HepG2 (cell line): Measurements from ENCODE around the gene LSM12. TPM values are rescaled to one million over a fixed set of nuclear protein-coding genes. Genes with fewer than 3 reads are reported as not detected.

Source experiments
- ATF7 ChIP-seq, 2 experiments: fragments of 450-650 bp in 1 of 2; sonication (generic) in 1 of 2; formaldehyde crosslinking in 1 of 2; IDR thresholded peaks; 2 replicates each; pipeline versions ENCODE4 v1.4.0 to v1.6.1; 2016 to 2020; ENCODE audit warnings: antibody characterized with exemption in 1 of 2, mild to moderate bottlenecking in 1 of 2, missing genetic modification reagents in 1 of 2
- ETV6 ChIP-seq: sonication (generic); formaldehyde crosslinking; conservative IDR thresholded peaks from 2 replicates; pipeline ENCODE4 v1.4.0; 2020; ENCODE audit warnings: missing genetic modification reagents
- MYC ChIP-seq: sonication (generic); formaldehyde crosslinking; IDR thresholded peaks from 2 replicates; pipeline ENCODE4 v1.9.0; 2021; ENCODE audit warnings: missing genetic modification reagents, borderline replicate concordance
- NR2F1 ChIP-seq, 2 experiments: fragments of 450-650 bp in 1 of 2; formaldehyde crosslinking in 1 of 2; IDR thresholded peaks; 2 replicates each; pipeline versions ENCODE4 v1.5.0 to v1.6.1; 2016 to 2020; ENCODE audit warnings: mild to moderate bottlenecking in 1 of 2, missing compliant biosample characterization in 1 of 2, missing genetic modification reagents in 1 of 2, moderate library complexity in 1 of 2
- PAWR ChIP-seq: sonication (generic); formaldehyde crosslinking; IDR thresholded peaks from 2 replicates; pipeline ENCODE4 v1.4.0; 2020; ENCODE audit warnings: missing genetic modification reagents, mild to moderate bottlenecking, borderline replicate concordance
- SKIL ChIP-seq: sonication (generic); formaldehyde crosslinking; IDR thresholded peaks from 2 replicates; pipeline ENCODE4 v1.8.0; 2022; ENCODE audit warnings: missing genetic modification reagents, mild to moderate bottlenecking, moderate library complexity, borderline replicate concordance
- TEAD2 ChIP-seq: sonication (generic); formaldehyde crosslinking; IDR thresholded peaks from 2 replicates; pipeline ENCODE4 v1.9.0; 2021; ENCODE audit warnings: missing genetic modification reagents
- ZFP1 ChIP-seq: IDR thresholded peaks from 2 replicates; pipeline ENCODE4 v1.6.1; 2016
- ZNF143 ChIP-seq: sonication (generic); formaldehyde crosslinking; IDR thresholded peaks from 2 replicates; pipeline ENCODE4 v1.4.0; 2020; ENCODE audit warnings: missing genetic modification reagents
- ZNF225 ChIP-seq: sonication (generic); formaldehyde crosslinking; IDR thresholded peaks from 2 replicates; pipeline ENCODE4 v1.4.0; 2020; ENCODE audit warnings: mild to moderate bottlenecking, missing genetic modification reagents
- ZNF407 ChIP-seq: sonication (generic); formaldehyde crosslinking; IDR thresholded peaks from one replicate; pipeline ENCODE4 v1.5.1; 2020; ENCODE audit warnings: mild to moderate bottlenecking, missing genetic modification reagents; ENCODE audit errors: not compliant biosample characterization
- ZNF543 ChIP-seq: sonication (generic); formaldehyde crosslinking; IDR thresholded peaks from 2 replicates; pipeline ENCODE4 v1.4.0; 2020; ENCODE audit warnings: mild to moderate bottlenecking, missing genetic modification reagents
- ZNF619 ChIP-seq: sonication (generic); formaldehyde crosslinking; IDR thresholded peaks from 2 replicates; pipeline ENCODE4 v1.4.0; 2020; ENCODE audit warnings: mild to moderate bottlenecking, missing genetic modification reagents
- ZNF737 ChIP-seq: sonication (generic); formaldehyde crosslinking; IDR thresholded peaks from 2 replicates; pipeline ENCODE4 v1.5.0; 2020; ENCODE audit warnings: missing genetic modification reagents, mild to moderate bottlenecking, borderline replicate concordance
- ZNF75D ChIP-seq: sonication (generic); formaldehyde crosslinking; IDR thresholded peaks from 2 replicates; pipeline ENCODE4 v1.8.1; 2023; ENCODE audit warnings: missing genetic modification reagents, mild to moderate bottlenecking, borderline replicate concordance
- polyA plus RNA-seq, 8 experiments: library from polyadenylated mRNA; depleted of rRNA in 3 of 8; stranded (reverse) in 7 of 8; unstranded in 1 of 8; fragments of >200 nt; fragmentation: Illumina TruSeq in 4 of 8; extraction: Trizol in 4 of 8; gene quantifications; 2 replicates each; pipeline versions ENCODE4 v1.2.1 to v1.2.3, GENCODE V29; 2011 to 2016; ENCODE audit warnings: low read depth in 4 of 8, missing spikeins in 1 of 8, mixed read lengths in 1 of 8; ENCODE audit not compliant: insufficient read depth in 1 of 8
- total RNA-seq, 5 experiments: library from RNA; depleted of rRNA; stranded (reverse); fragments of >200 nt; fragmentation: Illumina TruSeq; extraction: Trizol; gene quantifications; 2 replicates each; pipeline ENCODE4 v1.2.3, GENCODE V29; 2016; ENCODE audit warnings: low read depth in 1 of 5
- TF ChIP-seq, protein P1 (sequence below): sonication (generic); formaldehyde crosslinking; IDR thresholded peaks from 2 replicates; pipeline ENCODE4 v1.8.1; 2023; ENCODE audit warnings: mild to moderate bottlenecking, inconsistent platforms, moderate library complexity, missing genetic modification reagents, borderline replicate concordance

LSM12 gene
- total and polyA plus RNA-seq, 2 of the 13 experiments (the other 11 are each of a cell fraction or from before 2014, with no cell fraction given) = 52.8 to 55.7 TPM

DNA sequence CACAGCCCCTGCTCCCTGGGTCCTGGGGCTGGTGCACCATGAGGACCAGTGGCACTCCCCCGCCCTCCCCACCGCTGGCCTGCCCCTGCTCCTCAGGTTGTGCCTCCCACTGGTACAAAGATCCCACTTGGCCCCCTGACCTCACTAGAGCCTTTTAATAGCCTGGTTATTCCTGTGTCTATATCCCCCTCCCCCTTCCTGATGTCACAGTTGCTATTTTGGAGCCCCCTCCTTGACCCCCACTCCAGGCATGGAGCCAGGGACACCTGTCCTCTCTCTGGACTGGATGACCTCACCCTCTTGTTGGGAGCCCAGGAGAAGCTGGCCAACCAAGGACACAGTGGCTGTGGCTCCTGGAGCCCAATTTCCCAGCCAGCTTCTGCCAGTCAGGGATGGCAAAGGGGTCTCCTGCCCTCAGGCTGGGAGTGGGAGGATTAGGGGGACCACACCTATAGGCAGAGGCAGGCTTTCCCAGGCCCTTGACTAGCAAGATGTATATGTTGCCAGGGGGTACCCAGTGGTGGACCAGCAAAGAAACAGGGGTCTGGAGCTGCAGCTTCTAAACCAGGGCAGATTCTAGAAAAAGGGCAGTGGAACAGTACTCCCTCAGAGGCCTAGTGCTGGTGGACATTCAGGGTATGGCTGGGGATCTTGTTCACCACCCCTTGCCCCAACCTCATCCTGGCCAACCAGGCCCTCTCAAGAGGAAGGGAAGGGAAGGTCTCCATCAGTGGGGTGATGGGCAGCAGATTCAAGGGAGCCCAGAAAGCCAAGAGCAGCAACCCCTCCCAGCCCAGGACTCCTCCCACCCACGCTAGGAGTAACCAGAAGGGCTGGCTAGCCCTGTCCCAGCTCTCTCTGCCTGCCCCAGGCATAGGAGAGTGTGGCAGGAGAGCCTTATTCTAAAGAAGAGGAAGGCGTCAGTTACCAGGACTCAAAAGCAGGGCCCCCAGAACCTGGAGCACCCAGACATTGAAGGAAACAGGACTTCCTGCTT lies 46.1 kb upstream of the LSM12 start (continued):
- no peak for TF ChIP-seq ZNF225 (CRISPR knock-in tag)
- TF ChIP-seq TEAD2 (CRISPR knock-in tag) = no peak
- 0 out of 4 replicates have a peak, but pooled peaks of 1 of the 2 experiments have one; percentile 29 for TF ChIP-seq NR2F1 (CRISPR knock-in tag; IDR thresholded peaks at IDR 0.05)
- TF ChIP-seq ZNF619 (CRISPR knock-in tag) = 0 out of 2 replicates have a peak, but pooled peaks have one; percentile 75
- TF ChIP-seq ZNF407 = no peak
- TF ChIP-seq MYC (CRISPR knock-in tag) = 0 out of 2 replicates have a peak, but pooled peaks have one; percentile 27
- no peak for TF ChIP-seq ZNF143 (CRISPR knock-in tag)
- TF ChIP-seq ZNF737 = no peak
- TF ChIP-seq, protein P1, sequence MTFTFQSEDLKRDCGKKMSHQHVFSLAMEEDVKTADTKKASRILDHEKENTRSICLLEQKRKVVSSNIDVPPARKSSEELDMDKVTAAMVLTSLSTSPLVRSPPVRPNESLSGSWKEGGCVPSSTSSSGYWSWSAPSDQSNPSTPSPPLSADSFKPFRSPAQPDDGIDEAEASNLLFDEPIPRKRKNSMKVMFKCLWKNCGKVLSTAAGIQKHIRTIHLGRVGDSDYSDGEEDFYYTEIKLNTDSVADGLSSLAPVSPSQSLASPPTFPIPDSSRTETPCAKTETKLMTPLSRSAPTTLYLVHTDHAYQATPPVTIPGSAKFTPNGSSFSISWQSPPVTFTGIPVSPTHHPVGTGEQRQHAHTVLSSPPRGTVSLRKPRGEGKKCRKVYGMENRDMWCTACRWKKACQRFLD (CRISPR knock-in tag) = 0 out of 2 replicates have a peak, but pooled peaks have one; percentile 57
- TF ChIP-seq ETV6 (CRISPR knock-in tag) = no peak
- no peak for TF ChIP-seq ZNF75D (CRISPR knock-in tag)
- TF ChIP-seq PAWR (CRISPR knock-in tag) = no peak
- no peak for TF ChIP-seq ATF7 (IDR thresholded peaks at IDR 0.05)
- TF ChIP-seq ATF7 (CRISPR knock-in tag; IDR thresholded peaks at IDR 0.05) = peak; percentile 78; the same call in 1 of the 2 replicates
- TF ChIP-seq ZFP1 (CRISPR knock-in tag) = no peak
- TF ChIP-seq ZNF543 (CRISPR knock-in tag) = no peak
- TF ChIP-seq SKIL = peak; percentile 55; the same call in 1 of the 2 replicates
